HepG2 (cell line): ENCODE measurements around the gene LIMS2. TPM values are rescaled to one million over a fixed set of nuclear protein-coding genes. Genes with fewer than 3 reads are reported as not detected.
A peak's percentile ranks its signal among the peaks of the same experiment; 100 is the strongest.

Source experiments
- ATAC-seq: fragments of 200-7000 bp; cut with Tn5 transposase; 3 replicates; pipeline ENCODE4 v1.9.1; 2020; ENCODE audit warnings: mild to moderate bottlenecking, moderate library complexity
- BruUV-seq: library from RNA; stranded (reverse); fragments of 400-500 nt; replicated peaks from 2 replicates; lab custom pipeline; 2021; lab: Mats Ljungman, UMichigan
- CTCF ChIA-PET: fragments of 300-600 bp; formaldehyde crosslinking; extraction: SDS; loops from one replicate; lab custom pipeline; 2021; ENCODE audit warnings: low total read pairs, inconsistent platforms, low intra/inter-chr PET ratio; lab: Yijun Ruan, JAX
- POLR2A ChIA-PET: fragments of 350-600 bp; sonication (Branson Sonifier 250); formaldehyde crosslinking; loops from one replicate; lab custom pipeline; 2020; ENCODE audit warnings: antibody characterized with exemption, inconsistent platforms; lab: Yijun Ruan, JAX
- DNase-seq: peaks from one replicate; pipeline ENCODE4 v3.0.0-alpha.2; 2015; ENCODE audit warnings: low spot score
- FAIRE-seq: peaks from 3 replicates; lab custom pipeline; 2011; peaks lifted over from hg19 to GRCh38; lab: Jason Lieb, UNC
- H2AFZ ChIP-seq: one replicate; pipeline ENCODE4 v1.6.1; 2011; ENCODE audit warnings: low read length, inconsistent platforms
- H3K27ac ChIP-seq: fragments of 300-600 bp; 3 replicates; pipeline ENCODE4 v1.8.0; 2011; ENCODE audit warnings: mixed run types, mild to moderate bottlenecking, mixed read lengths, low read length, inconsistent platforms; ENCODE audit not compliant: insufficient read depth; ENCODE audit errors: extremely low read length
- H3K27me3 ChIP-seq, 2 experiments: fragments of 200-600 bp in 1 of 2; 2 replicates in 1 of 2; 3 replicates in 1 of 2; pipeline versions ENCODE4 v1.6.0 to v1.8.0; 2011; ENCODE audit warnings: low read length in 2 of 2, mild to moderate bottlenecking in 2 of 2, moderate library complexity in 2 of 2, inconsistent platforms in 1 of 2; ENCODE audit not compliant: insufficient read depth in 2 of 2, control insufficient read depth in 1 of 2
- H3K36me3 ChIP-seq, 2 experiments: fragments of 200-600 bp in 1 of 2; replicated peaks in 1 of 2; 2 replicates in 1 of 2; 3 replicates in 1 of 2; pipeline versions ENCODE4 v1.5.1 to v1.8.0; 2011; ENCODE audit warnings: low read length in 2 of 2, inconsistent platforms in 1 of 2; ENCODE audit not compliant: insufficient read depth in 2 of 2, control insufficient read depth in 1 of 2
- H3K4me1 ChIP-seq: 2 replicates; pipeline ENCODE4 v1.5.1; 2012; ENCODE audit warnings: low read length, inconsistent platforms; ENCODE audit not compliant: insufficient read depth
- H3K4me2 ChIP-seq: 2 replicates; pipeline ENCODE4 v1.6.0; 2011; ENCODE audit warnings: low read depth, low read length, inconsistent platforms
- H3K4me3 ChIP-seq, 3 experiments: fragments of 200-600 bp in 1 of 3; sonication (generic), shearing (Covaris generic) in 1 of 3; replicated peaks in 1 of 3; 2 replicates each; pipeline ENCODE4 v1.5.1; 2011 to 2016; ENCODE audit warnings: low read length in 3 of 3, inconsistent platforms in 2 of 3, low read depth in 2 of 3, mild to moderate bottlenecking in 2 of 3, control low read depth in 1 of 3, mixed read lengths in 1 of 3; ENCODE audit not compliant: insufficient read depth in 1 of 3
- H3K79me2 ChIP-seq: one replicate; pipeline ENCODE4 v1.6.1; 2011; ENCODE audit warnings: low read length, inconsistent platforms; ENCODE audit not compliant: insufficient read depth
- H3K9ac ChIP-seq: 2 replicates; pipeline ENCODE4 v1.6.0; 2011; ENCODE audit warnings: mild to moderate bottlenecking, low read depth, low read length, inconsistent platforms; ENCODE audit not compliant: insufficient read depth
- H3K9me3 ChIP-seq: 2 replicates; pipeline ENCODE4 v1.5.1; 2012; ENCODE audit warnings: mild to moderate bottlenecking, low read length
- H4K20me1 ChIP-seq: 2 replicates; pipeline ENCODE4 v1.6.0; 2011; ENCODE audit warnings: inconsistent platforms, mild to moderate bottlenecking, low read length, moderate library complexity; ENCODE audit not compliant: insufficient read depth
- BCL6 ChIP-seq: IDR thresholded peaks from 2 replicates; pipeline ENCODE4 v1.6.1; 2016; ENCODE audit warnings: missing genetic modification reagents, missing compliant biosample characterization
- GFI1 ChIP-seq: sonication (generic); formaldehyde crosslinking; IDR thresholded peaks from 2 replicates; pipeline ENCODE4 v1.5.0; 2020; ENCODE audit warnings: missing genetic modification reagents, mild to moderate bottlenecking, borderline replicate concordance
- HDAC1 ChIP-seq: sonication (generic); formaldehyde crosslinking; IDR thresholded peaks from 2 replicates; pipeline ENCODE4 v1.5.1; 2020; ENCODE audit warnings: mild to moderate bottlenecking, missing genetic modification reagents
- MTA3 ChIP-seq: sonication (generic); formaldehyde crosslinking; IDR thresholded peaks from 2 replicates; pipeline ENCODE4 v1.4.0; 2020; ENCODE audit warnings: missing genetic modification reagents
- MXD4 ChIP-seq: IDR thresholded peaks from 2 replicates; pipeline ENCODE4 v1.6.1; 2016; ENCODE audit warnings: mild to moderate bottlenecking, missing biosample characterization, missing genetic modification reagents
- PHF20 ChIP-seq: sonication (generic); formaldehyde crosslinking; IDR thresholded peaks from 2 replicates; pipeline ENCODE4 v1.5.0; 2020; ENCODE audit warnings: mild to moderate bottlenecking, missing genetic modification reagents
- PTBP1 ChIP-seq: fragments of 200-400 bp; formaldehyde crosslinking; IDR thresholded peaks from 2 replicates; pipeline ENCODE4 v1.6.1; 2018; ENCODE audit warnings: low read length, low read depth; ENCODE audit not compliant: poor library complexity, severe bottlenecking
- SATB2 ChIP-seq: sonication (generic); formaldehyde crosslinking; IDR thresholded peaks from 2 replicates; pipeline ENCODE4 v1.5.0; 2020; ENCODE audit warnings: missing genetic modification reagents
- SMYD3 ChIP-seq: sonication (generic); formaldehyde crosslinking; IDR thresholded peaks from 2 replicates; pipeline ENCODE4 v1.8.1; 2023; ENCODE audit warnings: mild to moderate bottlenecking, missing genetic modification reagents
- TAF15 ChIP-seq: fragments of 200-400 bp; formaldehyde crosslinking; IDR thresholded peaks from one replicate; pipeline ENCODE4 v1.6.1; 2018; ENCODE audit warnings: mild to moderate bottlenecking, low read depth, low read length; ENCODE audit not compliant: poor library complexity, severe bottlenecking
- TBX2 ChIP-seq: sonication (generic); formaldehyde crosslinking; IDR thresholded peaks from 2 replicates; pipeline ENCODE4 v1.5.0; 2020; ENCODE audit warnings: missing genetic modification reagents, mild to moderate bottlenecking, borderline replicate concordance
- ZBTB3 ChIP-seq: sonication (generic); formaldehyde crosslinking; IDR thresholded peaks from 2 replicates; pipeline ENCODE4 v1.4.0; 2020; ENCODE audit warnings: low read depth, mild to moderate bottlenecking, moderate library complexity, missing genetic modification reagents, borderline replicate concordance
- ZFP82 ChIP-seq: sonication (generic); formaldehyde crosslinking; IDR thresholded peaks from 2 replicates; pipeline ENCODE4 v1.5.1; 2020; ENCODE audit warnings: mild to moderate bottlenecking, missing genetic modification reagents, borderline replicate concordance
- ZNF121 ChIP-seq: sonication (generic); formaldehyde crosslinking; IDR thresholded peaks from 2 replicates; pipeline ENCODE4 v1.5.0; 2020; ENCODE audit warnings: mild to moderate bottlenecking, missing genetic modification reagents
- ZNF337 ChIP-seq: sonication (generic); formaldehyde crosslinking; IDR thresholded peaks from 2 replicates; pipeline ENCODE4 v1.5.1; 2020; ENCODE audit warnings: missing genetic modification reagents, low read depth, mild to moderate bottlenecking, borderline replicate concordance
- ZNF564 ChIP-seq: sonication (generic); formaldehyde crosslinking; IDR thresholded peaks from 2 replicates; pipeline ENCODE4 v1.8.1; 2023; ENCODE audit warnings: mild to moderate bottlenecking, missing genetic modification reagents
- ZNF567 ChIP-seq: sonication (generic); formaldehyde crosslinking; IDR thresholded peaks from 2 replicates; pipeline ENCODE4 v1.8.1; 2023; ENCODE audit warnings: mild to moderate bottlenecking, missing genetic modification reagents, borderline replicate concordance
- ZNF607 ChIP-seq: sonication (generic); formaldehyde crosslinking; IDR thresholded peaks from 2 replicates; pipeline ENCODE4 v1.5.1; 2020; ENCODE audit warnings: missing genetic modification reagents, mild to moderate bottlenecking, borderline replicate concordance
- ZNF670 ChIP-seq: sonication (generic); formaldehyde crosslinking; IDR thresholded peaks from 2 replicates; pipeline ENCODE4 v1.8.0; 2022; ENCODE audit warnings: mild to moderate bottlenecking, missing genetic modification reagents, borderline replicate concordance
- ZNF747 ChIP-seq: sonication (generic); formaldehyde crosslinking; IDR thresholded peaks from 2 replicates; pipeline ENCODE4 v1.8.1; 2023; ENCODE audit warnings: missing genetic modification reagents, mild to moderate bottlenecking, borderline replicate concordance
- WGBS: methylation state at CpG from one replicate; pipeline ENCODE4 v1.1.6; 2017; ENCODE audit warnings: low lambda C conversion rate; 5-methylcytosine and 5-hydroxymethylcytosine counted together
- in situ Hi-C: cut with HindIII; loops from 2 replicates; pipeline ENCODE4 v1.10.0; 2017; ENCODE audit warnings: low pct_unique_long_range_greater_than_20kb; ENCODE audit not compliant: extremely low pct_ligation_motif_present
- intact Hi-C: fragments of 100-400 bp; cut with micrococcal nuclease; formaldehyde crosslinking; loops from one replicate; pipeline ENCODE4 v1.10.0; 2022; ENCODE audit not compliant: unreplicated experiment
- polyA plus RNA-seq, 8 experiments: library from polyadenylated mRNA; depleted of rRNA in 3 of 8; stranded (reverse) in 7 of 8; unstranded in 1 of 8; fragments of >200 nt; fragmentation: Illumina TruSeq in 4 of 8; extraction: Trizol in 4 of 8; gene quantifications; 2 replicates each; pipeline versions ENCODE4 v1.2.1 to v1.2.3, GENCODE V29; 2011 to 2016; ENCODE audit warnings: low read depth in 4 of 8, missing spikeins in 1 of 8, mixed read lengths in 1 of 8; ENCODE audit not compliant: insufficient read depth in 1 of 8
- total RNA-seq, 5 experiments: library from RNA; depleted of rRNA; stranded (reverse); fragments of >200 nt; fragmentation: Illumina TruSeq; extraction: Trizol; gene quantifications; 2 replicates each; pipeline ENCODE4 v1.2.3, GENCODE V29; 2016; ENCODE audit warnings: low read depth in 1 of 5
- TF ChIP-seq, protein P1 (sequence below): sonication (generic); formaldehyde crosslinking; IDR thresholded peaks from 2 replicates; pipeline ENCODE4 v1.4.0; 2020; ENCODE audit warnings: missing genetic modification reagents

The LIMS2 gene
- total and polyA plus RNA-seq, 2 of the 13 experiments (the other 11 are each of a cell fraction or from before 2014, with no cell fraction given): 1.0 to 1.9 TPM

DNA sequence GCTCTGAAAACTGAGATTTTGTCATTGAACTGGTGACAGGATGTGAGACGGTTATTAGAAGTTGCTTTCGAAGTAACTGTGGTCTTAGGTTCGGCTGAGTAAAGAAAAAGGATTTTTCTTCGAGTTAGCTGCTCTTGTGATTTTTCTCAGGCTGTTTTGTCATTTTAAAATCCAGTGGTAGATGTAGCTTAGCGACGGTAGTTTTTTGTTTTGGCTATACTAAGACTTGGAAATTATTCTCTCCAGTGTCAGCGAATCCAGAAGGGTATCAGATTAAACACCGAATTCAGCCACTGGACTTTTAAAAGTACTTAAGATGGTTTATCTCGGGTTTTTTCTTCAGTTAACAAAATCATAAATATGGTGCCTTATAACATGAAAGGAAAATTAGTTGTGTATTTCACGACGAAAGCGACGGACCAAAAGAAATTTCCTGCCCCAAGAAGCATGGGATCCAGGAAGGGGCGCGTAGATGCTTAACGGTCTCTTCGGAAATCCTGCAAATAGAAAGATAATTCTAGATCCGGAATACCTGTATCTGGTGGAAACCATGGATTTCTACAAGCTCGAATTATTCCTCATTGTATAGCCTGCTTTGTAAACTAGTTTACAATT lies 27.2 kb upstream of the LIMS2 start:
- Histone ChIP-seq H2AFZ (no peak overlapping the region), H3K27ac (peak overlapping the region; percentile 93), H3K4me3 (peak overlapping the region; percentile 75 to 92 (median 79)), H3K79me2 (peaks cover 14% of the 10 kb centered on the region), H4K20me1 (0 out of 2 replicates have a peak, but pooled peaks cover 2% of the 10 kb centered on the region), H3K9ac (peak overlapping the region; percentile 93), H3K9me3 (no peaks in the 10 kb centered on the region), H3K27me3 (no peaks in the 10 kb centered on the region), H3K36me3 (peaks cover 6 to 10% of the 10 kb centered on the region in 2 experiments), H3K4me2 (peak overlapping the region; percentile 97), H3K4me1 (peaks cover 25% of the 10 kb centered on the region)
- ChIA-PET CTCF (no interaction called here), POLR2A (interaction anchor here (0.6 to 1.8 kb wide), 14 partner anchors 22 to 383 kb away, joined by 3 to 15 read pairs (median 3); partner anchors contain the start of genes IWS1 and WDR33)
- in situ Hi-C loops: no loop called here
- ATAC-seq: no peak
- no peak for DNase-seq
- intact Hi-C loops: loop anchor here (2.0 kb wide), 1 partner anchor 108 kb away; the partner anchor contains the start of gene WDR33
- FAIRE-seq: no peak
- TSS peak; percentile 77 for BruUV-seq
- WGBS: 67% methylated on average over 19 of the region's 19 CpGs
- 0 out of 2 replicates have a peak, but pooled peaks have one; percentile 54 for TF ChIP-seq ZFP82 (CRISPR knock-in tag)
- TF ChIP-seq ZBTB3: 0 out of 2 replicates have a peak, but pooled peaks have one; percentile 64
- TF ChIP-seq ZNF567 (CRISPR knock-in tag): no peak
- no peak for TF ChIP-seq SATB2 (CRISPR knock-in tag)
- TF ChIP-seq PHF20: 0 out of 2 replicates have a peak, but pooled peaks have one; percentile 1
- TF ChIP-seq TBX2 (CRISPR knock-in tag): 0 out of 2 replicates have a peak, but pooled peaks have one; percentile 4
- TF ChIP-seq MXD4: no peak
- no peak; the same call in 1 of the 2 replicates for TF ChIP-seq GFI1
- TF ChIP-seq TAF15: no peak
- TF ChIP-seq PTBP1: no peak
- 0 out of 2 replicates have a peak, but pooled peaks have one; percentile 9 for TF ChIP-seq ZNF747 (CRISPR knock-in tag)
- TF ChIP-seq, protein P1, sequence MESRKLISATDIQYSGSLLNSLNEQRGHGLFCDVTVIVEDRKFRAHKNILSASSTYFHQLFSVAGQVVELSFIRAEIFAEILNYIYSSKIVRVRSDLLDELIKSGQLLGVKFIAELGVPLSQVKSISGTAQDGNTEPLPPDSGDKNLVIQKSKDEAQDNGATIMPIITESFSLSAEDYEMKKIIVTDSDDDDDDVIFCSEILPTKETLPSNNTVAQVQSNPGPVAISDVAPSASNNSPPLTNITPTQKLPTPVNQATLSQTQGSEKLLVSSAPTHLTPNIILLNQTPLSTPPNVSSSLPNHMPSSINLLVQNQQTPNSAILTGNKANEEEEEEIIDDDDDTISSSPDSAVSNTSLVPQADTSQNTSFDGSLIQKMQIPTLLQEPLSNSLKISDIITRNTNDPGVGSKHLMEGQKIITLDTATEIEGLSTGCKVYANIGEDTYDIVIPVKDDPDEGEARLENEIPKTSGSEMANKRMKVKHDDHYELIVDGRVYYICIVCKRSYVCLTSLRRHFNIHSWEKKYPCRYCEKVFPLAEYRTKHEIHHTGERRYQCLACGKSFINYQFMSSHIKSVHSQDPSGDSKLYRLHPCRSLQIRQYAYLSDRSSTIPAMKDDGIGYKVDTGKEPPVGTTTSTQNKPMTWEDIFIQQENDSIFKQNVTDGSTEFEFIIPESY: peak; percentile 31; the same call in 1 of the 2 replicates
- peak; percentile 8; the same call in 1 of the 2 replicates for TF ChIP-seq HDAC1
- peak; percentile 8; the same call in 1 of the 2 replicates for TF ChIP-seq ZNF337 (CRISPR knock-in tag)
- peak; percentile 23; the same call in 1 of the 2 replicates for TF ChIP-seq ZNF670 (CRISPR knock-in tag)
- TF ChIP-seq ZNF564 (CRISPR knock-in tag): no peak
- 0 out of 2 replicates have a peak, but pooled peaks have one; percentile 7 for TF ChIP-seq BCL6 (CRISPR knock-in tag)
- TF ChIP-seq MTA3 (CRISPR knock-in tag): no peak
- TF ChIP-seq SMYD3 (CRISPR knock-in tag): peak; percentile 62; the same call in 1 of the 2 replicates
- no peak for TF ChIP-seq ZNF121 (CRISPR knock-in tag)
- no peak for TF ChIP-seq ZNF607 (CRISPR knock-in tag)
